Activated CD4-positive, alpha-beta T cell treated with anti-CD3 and anti-CD28 coated beads, Interleukin-2, amount 50 U/mL, for 16 hours (primary cell): Measurements from ENCODE around the gene MMP24.
"Not testable (repeated sequence)": the region's sequence is repeated elsewhere in the genome, so short reads cannot be mapped to it uniquely, and the experiment has no call there.

ENCODE experiments used
- DNase-seq: peaks from one replicate; pipeline ENCODE4 v3.0.0-alpha.2; 2020

The MMP24 gene

DNA sequence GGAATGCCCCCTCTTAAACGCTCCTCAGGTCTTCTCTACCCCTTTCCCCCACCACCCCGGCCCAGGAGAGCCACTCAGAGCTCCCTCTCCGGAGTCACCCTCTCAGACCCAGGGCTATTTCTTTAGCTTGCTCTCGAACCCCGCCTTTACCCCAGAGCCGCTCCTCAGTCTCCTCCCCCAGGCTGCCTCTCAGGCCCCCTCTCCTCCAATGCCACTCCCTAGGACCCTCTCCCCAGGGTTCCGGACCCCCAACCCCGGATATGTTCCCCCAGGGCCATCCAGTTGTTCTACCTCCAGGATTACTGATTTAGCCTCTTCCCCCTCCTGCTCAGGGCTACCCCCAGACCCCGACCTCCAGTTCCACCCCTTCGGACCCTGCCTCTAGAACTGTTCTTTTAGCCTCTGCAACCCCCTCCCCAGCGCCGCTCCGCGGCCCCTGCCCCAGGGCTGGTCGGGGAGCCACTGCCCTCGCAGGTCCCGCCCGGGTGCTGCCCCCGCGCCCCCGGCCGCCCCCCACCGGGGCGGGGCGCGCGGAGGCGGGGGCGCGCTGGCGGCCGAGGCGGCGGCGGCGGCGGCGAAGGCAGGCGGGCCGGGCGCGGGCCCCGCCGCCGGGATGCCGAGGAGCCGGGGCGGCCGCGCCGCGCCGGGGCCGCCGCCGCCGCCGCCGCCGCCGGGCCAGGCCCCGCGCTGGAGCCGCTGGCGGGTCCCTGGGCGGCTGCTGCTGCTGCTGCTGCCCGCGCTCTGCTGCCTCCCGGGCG lies at the start of gene MMP24:
Gene MMP24 (plus strand): TSS at position 565 of the 758 bp plus-strand sequence. CDS start 49 bp downstream, at position 614.
- no peak for DNase-seq

GRCh38 chr20:35179292-35180212 lies 46.9 kb upstream of the MMP24 start:
- DNase-seq: no peak

- DNase-seq: no peak
Observed at GRCh38 chr20:35180266-35180665, 46.2 kb upstream of the MMP24 start.

DNA sequence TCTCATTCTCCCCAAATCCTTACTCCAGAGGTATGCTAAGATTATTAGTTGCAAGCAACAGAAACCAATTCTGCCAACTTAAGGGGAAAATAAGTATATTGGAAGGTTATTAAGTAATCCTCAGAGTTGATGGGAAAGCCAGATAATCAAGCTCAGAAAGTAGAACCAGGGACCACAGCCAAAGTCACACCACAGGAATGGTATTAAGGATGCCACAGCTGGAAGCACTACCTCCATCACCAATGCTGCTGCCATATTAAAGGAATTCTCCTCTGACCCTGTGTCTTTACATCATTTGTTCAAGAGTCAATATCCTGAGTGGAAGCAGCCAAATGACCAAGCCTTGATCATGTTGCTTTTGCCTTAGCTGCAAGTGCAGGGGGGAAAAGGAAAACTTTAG lies 44.8 kb upstream of the MMP24 start:
- no peak for DNase-seq

DNA sequence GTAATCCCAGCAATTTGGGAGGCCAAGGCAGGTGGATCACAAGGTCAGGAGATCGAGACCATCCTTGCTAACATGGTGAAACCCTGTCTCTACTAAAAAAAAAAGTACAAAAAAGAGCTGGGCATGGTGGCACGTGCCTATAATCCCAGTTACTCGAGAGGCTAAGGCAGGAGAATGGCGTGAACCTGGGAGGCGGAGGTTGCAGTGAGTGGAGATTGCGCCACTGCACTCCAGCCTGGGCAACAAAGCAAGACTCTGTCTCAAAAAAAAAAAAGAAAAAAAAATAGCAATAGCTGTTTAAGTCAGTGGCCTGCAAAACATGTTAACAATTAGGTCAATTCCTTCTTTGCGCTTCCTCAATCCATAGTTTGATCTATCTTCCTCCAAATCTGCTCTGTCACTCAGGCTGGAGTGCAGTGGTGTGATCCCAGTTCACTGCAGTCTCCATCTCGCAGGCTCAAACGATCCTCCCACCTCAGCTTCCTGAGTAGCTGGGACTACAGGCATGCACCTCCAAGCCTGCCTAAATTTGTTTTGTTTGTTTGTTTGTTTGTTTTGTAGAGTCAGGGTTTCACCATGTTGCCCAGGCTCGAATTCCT lies 39.7 kb upstream of the MMP24 start:
- not testable (repeated sequence) for DNase-seq

DNA sequence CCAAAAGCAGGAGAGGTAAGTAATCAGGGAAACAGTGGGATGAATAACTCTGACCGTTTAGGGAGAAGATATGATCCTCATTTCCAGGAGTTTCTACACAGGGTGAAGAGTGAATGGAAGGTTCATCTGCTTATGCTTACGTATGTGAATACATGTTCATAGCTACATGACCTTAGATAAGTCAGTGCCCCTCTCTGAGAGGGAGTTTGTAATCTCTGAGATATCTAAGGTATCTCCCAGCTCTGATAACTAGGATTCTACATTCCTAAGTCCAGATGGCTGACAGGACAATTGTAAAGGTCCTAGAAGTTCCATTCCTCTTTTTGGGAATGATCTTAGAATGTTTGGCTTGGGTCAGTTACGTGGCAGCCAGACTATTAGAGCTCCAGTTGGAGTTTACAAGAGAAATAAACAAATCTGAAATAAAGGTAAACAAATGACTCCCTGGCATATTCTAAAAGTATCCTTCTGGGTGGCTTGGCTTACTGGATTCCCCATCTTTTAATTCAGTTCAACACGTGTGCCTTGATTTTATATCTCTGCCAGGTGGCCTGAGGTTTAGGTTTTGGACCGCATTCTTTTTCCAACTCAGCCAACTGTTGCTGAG lies 38.8 kb upstream of the MMP24 start:
- DNase-seq: no peak

- DNase-seq: not testable (repeated sequence)
Observed at GRCh38 chr20:35189223-35189622, 37.3 kb upstream of the MMP24 start.

DNA sequence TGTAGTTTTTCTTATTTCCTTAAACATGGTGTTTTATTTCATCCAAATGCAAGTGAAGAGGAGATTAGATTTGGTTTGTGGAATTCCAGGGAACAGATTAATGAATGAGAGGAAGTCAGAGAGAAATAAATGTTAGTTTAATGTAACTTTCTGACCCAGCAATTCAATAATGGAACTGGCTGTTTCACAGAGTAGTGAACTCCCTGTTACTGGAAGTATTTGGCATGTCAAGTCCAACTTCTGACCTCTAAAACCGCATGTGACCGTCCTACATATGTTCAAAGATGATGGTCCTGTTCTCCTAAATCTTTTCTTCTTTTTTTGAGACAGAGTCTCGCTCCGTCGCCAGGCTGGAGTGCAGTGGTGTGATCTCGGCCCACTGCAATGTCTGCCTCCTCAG lies 35.9 kb upstream of the MMP24 start:
- no peak for DNase-seq

GRCh38 chr20:35191419-35192117 lies 34.9 kb upstream of the MMP24 start:
- DNase-seq: no peak

DNA sequence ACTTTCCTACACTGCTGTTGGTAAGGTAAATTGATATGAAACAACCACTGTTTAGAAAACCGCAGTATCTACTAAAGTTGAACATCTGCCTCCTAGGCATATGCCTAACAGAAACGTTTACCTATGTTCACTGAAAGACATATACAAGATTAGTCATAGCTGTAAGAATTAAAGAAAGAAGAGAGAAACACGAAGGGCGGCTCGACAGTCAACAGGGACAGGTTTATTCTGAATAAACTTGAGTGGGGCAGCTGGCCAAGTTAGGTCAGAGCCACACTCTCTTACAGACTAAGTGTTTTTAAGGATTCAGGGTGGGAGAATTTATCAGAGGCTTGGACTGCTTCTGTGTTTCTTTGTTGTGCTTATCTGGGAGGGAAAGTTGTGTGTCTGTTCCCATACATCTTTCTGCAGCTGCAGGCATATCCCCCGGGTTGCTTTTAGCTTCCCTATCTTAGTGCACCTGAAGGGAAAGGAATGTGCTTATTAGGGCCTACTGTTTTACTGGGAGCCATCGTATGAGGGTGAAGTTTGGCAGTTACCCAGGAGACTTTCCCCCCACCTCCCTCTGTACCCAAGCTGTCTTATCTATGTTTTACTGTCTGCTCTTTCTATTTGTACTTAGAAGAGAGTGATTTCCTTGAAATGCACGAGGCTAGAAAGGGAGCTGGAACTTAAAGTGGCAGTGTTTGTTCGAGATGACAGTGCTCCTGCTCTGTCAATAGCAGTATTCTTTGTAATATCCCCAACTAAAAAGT lies 34.2 kb upstream of the MMP24 start:
- no peak for DNase-seq

DNA sequence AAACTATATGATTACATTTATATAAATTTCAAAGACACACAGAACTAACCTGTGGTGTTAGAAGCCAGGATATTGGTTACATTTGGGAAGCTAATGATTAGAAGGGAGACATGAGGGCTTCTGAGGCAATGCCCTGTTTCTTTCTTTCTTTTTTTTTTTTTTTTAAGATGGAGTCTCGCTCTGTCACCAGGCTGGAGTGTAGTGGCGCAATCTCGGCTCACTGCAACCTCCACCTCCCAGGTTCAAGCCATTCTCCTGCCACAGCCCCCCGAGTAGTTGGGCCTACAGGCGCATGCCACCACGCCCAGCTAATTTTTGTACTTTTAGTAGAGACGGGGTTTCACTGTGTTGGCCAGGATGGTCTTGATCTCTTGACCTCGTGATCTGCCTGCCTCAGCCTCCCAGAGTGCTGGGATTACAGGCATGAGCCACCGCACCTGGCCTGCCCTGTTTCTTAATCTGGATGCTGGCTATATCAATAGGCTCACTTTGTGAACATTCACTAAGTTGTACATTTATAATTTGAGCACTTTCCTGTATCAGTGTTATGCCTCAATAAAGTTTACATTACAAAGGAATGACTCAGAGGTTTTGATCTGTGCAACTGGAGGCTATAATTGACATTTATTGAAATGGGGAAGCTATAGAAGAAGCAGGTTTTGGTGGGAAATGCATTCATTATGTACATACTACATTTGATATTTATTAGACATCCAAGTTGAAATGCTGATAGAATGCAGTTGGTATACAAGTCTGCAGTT lies 33.3 kb upstream of the MMP24 start:
- not testable (repeated sequence) for DNase-seq

- DNase-seq: no peak
Observed at GRCh38 chr20:35196313-35196712, 30.2 kb upstream of the MMP24 start.

DNA sequence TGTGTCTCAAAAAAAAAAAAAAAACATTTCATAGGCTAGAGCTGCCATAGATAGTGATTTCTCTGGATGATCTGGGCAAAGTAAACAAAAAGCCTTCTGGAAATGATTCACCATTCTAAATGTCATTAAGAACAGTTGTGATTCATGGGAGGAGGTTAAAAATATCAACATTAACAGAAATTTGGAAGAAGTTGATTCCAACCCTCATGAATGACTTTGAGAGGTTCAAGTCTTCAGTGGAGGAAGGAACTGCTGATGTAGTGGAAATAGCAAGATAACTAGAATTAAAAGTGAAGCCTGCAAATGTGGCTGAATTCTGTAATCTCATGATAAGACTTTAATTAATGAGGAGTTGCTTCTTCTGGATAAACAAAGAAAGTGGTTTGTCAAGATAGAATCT lies 26.8 kb upstream of the MMP24 start:
- DNase-seq: no peak

- DNase-seq: peak; percentile 13
Observed at GRCh38 chr20:35200267-35200666, 26.2 kb upstream of the MMP24 start.

DNA sequence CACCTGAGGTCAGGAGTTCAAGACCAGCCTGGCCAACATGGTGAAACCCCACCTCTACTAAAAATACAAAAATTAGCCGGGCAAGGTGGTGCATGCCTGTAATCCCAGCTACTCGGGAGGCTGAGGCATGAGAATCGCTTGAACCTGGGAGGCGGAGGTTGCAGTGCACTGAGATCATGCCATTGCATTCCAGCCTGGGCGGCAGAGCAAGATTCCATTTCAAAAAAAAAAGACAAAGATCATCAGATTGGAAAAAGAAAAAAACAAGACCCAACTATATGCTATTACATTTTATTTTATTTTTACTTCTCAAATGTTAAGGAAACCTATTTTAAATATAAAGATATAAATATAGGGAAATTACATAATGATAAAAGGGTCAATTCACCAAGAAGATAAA lies 25.0 kb upstream of the MMP24 start:
- not testable (repeated sequence) for DNase-seq

DNA sequence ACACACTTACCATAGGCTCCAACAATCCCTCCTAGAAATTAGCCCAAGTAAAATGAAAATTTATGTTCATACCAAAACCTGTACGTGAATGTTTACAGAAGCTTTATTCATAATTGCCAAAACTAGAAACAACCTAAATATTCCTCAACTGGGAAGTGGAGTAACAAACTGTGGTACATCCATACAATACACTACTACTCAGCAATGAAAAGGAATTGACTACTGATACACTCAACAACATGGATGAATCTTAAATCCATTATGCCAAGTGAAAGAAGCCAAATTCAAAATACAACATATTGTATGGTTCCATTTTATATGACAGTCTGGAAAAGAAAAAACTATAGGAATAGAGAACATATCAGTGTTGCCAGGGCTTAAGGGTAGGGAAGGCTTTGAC lies 19.7 kb upstream of the MMP24 start:
- DNase-seq: no peak

- DNase-seq: peak; percentile 79
Observed at GRCh38 chr20:35207950-35208611, 18.4 kb upstream of the MMP24 start.

- no peak for DNase-seq
Observed at GRCh38 chr20:35215066-35215956, 11.2 kb upstream of the MMP24 start.

GRCh38 chr20:35216541-35216940 lies 9.9 kb upstream of the MMP24 start:
- DNase-seq: no peak
